GM21447 (cell line): ENCODE data around the gene SPTLC3.

ENCODE experiments used
- ATAC-seq: cut with Tn5 transposase; IDR thresholded peaks from one replicate; pipeline ENCODE4 v1.9.1; 2021; ENCODE audit not compliant: unreplicated experiment

SPTLC3 gene

GRCh38 chr20:13130061-13130706, 121.4 kb downstream of the SPTLC3 start:
- ATAC-seq = no peak

GRCh38 chr20:13130707-13131103, 121.9 kb downstream of the SPTLC3 start:
- no peak for ATAC-seq

GRCh38 chr20:13131688-13132087, 122.9 kb downstream of the SPTLC3 start:
- ATAC-seq = no peak

- no peak for ATAC-seq
Observed at GRCh38 chr20:13139459-13140150, 130.8 kb downstream of the SPTLC3 start.

GRCh38 chr20:13140201-13140600, 131.4 kb downstream of the SPTLC3 start:
- ATAC-seq = no peak

- ATAC-seq = no peak
Observed at GRCh38 chr20:13140775-13141174, 132.0 kb downstream of the SPTLC3 start.

GRCh38 chr20:13141546-13141945, 132.8 kb downstream of the SPTLC3 start:
- no peak for ATAC-seq

- ATAC-seq = no peak
Observed at GRCh38 chr20:13142143-13142542, 133.4 kb downstream of the SPTLC3 start.

- ATAC-seq = no peak
Observed at GRCh38 chr20:13147071-13147963, 138.5 kb downstream of the SPTLC3 start.

- no peak for ATAC-seq
Observed at GRCh38 chr20:13147971-13148370, 139.2 kb downstream of the SPTLC3 start.

- ATAC-seq = no peak
Observed at GRCh38 chr20:13148402-13148801, 139.6 kb downstream of the SPTLC3 start.

GRCh38 chr20:13148961-13149360, 140.2 kb downstream of the SPTLC3 start:
- no peak for ATAC-seq

GRCh38 chr20:13149371-13150105, 140.8 kb downstream of the SPTLC3 start:
- ATAC-seq = no peak

GRCh38 chr20:13158369-13158768, 149.6 kb downstream of the SPTLC3 start:
- ATAC-seq = no peak

GRCh38 chr20:13159889-13160288, 151.1 kb downstream of the SPTLC3 start:
- no peak for ATAC-seq

GRCh38 chr20:13165203-13165602, 156.4 kb downstream of the SPTLC3 start:
- no peak for ATAC-seq

GRCh38 chr20:13166011-13166410, 157.2 kb downstream of the SPTLC3 start:
- no peak for ATAC-seq

- ATAC-seq = no peak
Observed at GRCh38 chr20:13166437-13166836, 157.7 kb downstream of the SPTLC3 start.

GRCh38 chr20:13169086-13169485, 160.3 kb downstream of the SPTLC3 start:
- no peak for ATAC-seq

- no peak for ATAC-seq
Observed at GRCh38 chr20:13170771-13171170, 162.0 kb downstream of the SPTLC3 start.

GRCh38 chr20:13173201-13173600, 164.4 kb downstream of the SPTLC3 start:
- ATAC-seq = no peak
